Thoracic aorta (tissue), 2 donors: ENCODE results near the gene ST3GAL2. TPM values are rescaled to one million over a fixed set of nuclear protein-coding genes. Genes with fewer than 3 reads are reported as not detected.

Experiments used
- ATAC-seq: fragments of 150-250 bp; one replicate; pipeline ENCODE4 v1.8.0; 2017; ENCODE audit warnings: low read depth; ENCODE audit not compliant: insufficient number of reproducible peaks, low FRiP score
- DNase-seq: peaks from one replicate; pipeline ENCODE4 v3.0.0-alpha.2; 2020; ENCODE audit warnings: low spot score
- H3K27ac ChIP-seq, 2 donors: fragments of 200-600 bp; sonication (generic); 1 replicate in 1 of 2; 2 replicates in 1 of 2; pipeline ENCODE4 v1.5.1; 2016; ENCODE audit warnings: mild to moderate bottlenecking in 2 of 2, moderate library complexity in 2 of 2
- H3K27me3 ChIP-seq: fragments of 200-600 bp; sonication (generic); replicated peaks from 2 replicates; pipeline ENCODE4 v1.6.0; 2016; ENCODE audit warnings: mild to moderate bottlenecking; ENCODE audit not compliant: insufficient read depth
- H3K36me3 ChIP-seq: fragments of 200-600 bp; sonication (generic); one replicate; pipeline ENCODE4 v1.5.1; 2016
- H3K4me1 ChIP-seq, 2 donors: fragments of 200-600 bp; sonication (generic); 1 replicate in 1 of 2; 2 replicates in 1 of 2; pipeline versions ENCODE4 v1.5.1 to v1.6.0; 2016; ENCODE audit warnings: low read depth in 2 of 2, mild to moderate bottlenecking in 1 of 2; ENCODE audit not compliant: control insufficient read depth in 1 of 2
- H3K4me3 ChIP-seq: fragments of 200-600 bp; sonication (generic); 2 replicates; pipeline ENCODE4 v1.5.1; 2016; ENCODE audit warnings: mild to moderate bottlenecking
- H3K9me3 ChIP-seq: fragments of 200-600 bp; sonication (generic); 2 replicates; pipeline ENCODE4 v1.5.1; 2016
- CTCF ChIP-seq: fragments of 200-600 bp; sonication (generic); IDR thresholded peaks from one replicate; pipeline ENCODE4 v1.5.1; 2019; ENCODE audit warnings: antibody characterized with exemption
- total RNA-seq, 2 donors: library from RNA; depleted of rRNA; stranded (reverse); fragments of >200 nt; gene quantifications; one replicate each; pipeline versions ENCODE4 v1.1.0 to v1.2.3, GENCODE V29; 2016

The ST3GAL2 gene
- total RNA-seq, 2 donors from 2014 or later, result 21.0 to 28.4 TPM

GRCh38 chr16:70480127-70481105 is 41.5 kb upstream of the ST3GAL2 start:
- Histone ChIP-seq H3K9me3 (no peaks in the 10 kb centered on the region), H3K4me1 (peaks cover 0 to 18% of the 10 kb centered on the region in 2 donors), H3K36me3 (peaks cover 30% of the 10 kb centered on the region), H3K27me3 (no peaks in the 10 kb centered on the region), H3K27ac (no peak overlapping the region), H3K4me3 (no peak overlapping the region)
- ATAC-seq (no peak), DNase-seq (no peak)
- no peak for TF ChIP-seq CTCF

- peaks cover 29% of the 10 kb centered on the region for H3K36me3 ChIP-seq
- no peak for ATAC-seq
- peaks cover 0 to 18% of the 10 kb centered on the region in 2 donors for H3K4me1 ChIP-seq
- no peak overlapping the region for H3K4me3 ChIP-seq
- DNase-seq, result no peak
- no peak overlapping the region for H3K27ac ChIP-seq
- no peaks in the 10 kb centered on the region for H3K27me3 ChIP-seq
- TF ChIP-seq CTCF, result no peak
- H3K9me3 ChIP-seq, result no peaks in the 10 kb centered on the region
Measured at GRCh38 chr16:70478912-70479341, 40.0 kb upstream of the ST3GAL2 start.

DNA sequence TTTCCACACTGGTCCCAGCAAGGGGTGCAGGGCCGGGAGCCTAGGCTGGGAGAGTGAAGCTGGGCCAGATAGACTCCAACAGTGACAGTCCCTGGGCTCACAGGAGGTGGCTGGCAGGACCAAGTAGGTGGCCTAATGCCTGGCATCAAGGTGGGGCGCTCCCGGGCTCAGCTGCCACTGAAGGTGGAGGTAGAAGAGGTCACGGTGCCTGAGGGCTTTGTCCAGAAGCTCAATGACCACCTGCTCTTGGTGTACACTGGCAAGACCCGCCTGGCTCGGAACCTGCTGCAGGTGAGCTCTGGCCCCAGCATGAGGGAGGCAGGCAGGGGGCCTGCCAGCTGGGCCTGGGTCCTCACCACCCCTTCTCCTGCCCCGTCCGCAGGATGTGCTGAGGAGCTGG is 39.3 kb upstream of the ST3GAL2 start:
- ATAC-seq, result no peak
- H3K4me3 ChIP-seq, result no peak overlapping the region
- H3K27me3 ChIP-seq, result no peaks in the 10 kb centered on the region
- no peak for TF ChIP-seq CTCF
- peaks cover 0 to 18% of the 10 kb centered on the region in 2 donors for H3K4me1 ChIP-seq
- H3K27ac ChIP-seq, result no peak overlapping the region
- H3K36me3 ChIP-seq, result peaks cover 36% of the 10 kb centered on the region
- no peak for DNase-seq
- no peaks in the 10 kb centered on the region for H3K9me3 ChIP-seq

DNA sequence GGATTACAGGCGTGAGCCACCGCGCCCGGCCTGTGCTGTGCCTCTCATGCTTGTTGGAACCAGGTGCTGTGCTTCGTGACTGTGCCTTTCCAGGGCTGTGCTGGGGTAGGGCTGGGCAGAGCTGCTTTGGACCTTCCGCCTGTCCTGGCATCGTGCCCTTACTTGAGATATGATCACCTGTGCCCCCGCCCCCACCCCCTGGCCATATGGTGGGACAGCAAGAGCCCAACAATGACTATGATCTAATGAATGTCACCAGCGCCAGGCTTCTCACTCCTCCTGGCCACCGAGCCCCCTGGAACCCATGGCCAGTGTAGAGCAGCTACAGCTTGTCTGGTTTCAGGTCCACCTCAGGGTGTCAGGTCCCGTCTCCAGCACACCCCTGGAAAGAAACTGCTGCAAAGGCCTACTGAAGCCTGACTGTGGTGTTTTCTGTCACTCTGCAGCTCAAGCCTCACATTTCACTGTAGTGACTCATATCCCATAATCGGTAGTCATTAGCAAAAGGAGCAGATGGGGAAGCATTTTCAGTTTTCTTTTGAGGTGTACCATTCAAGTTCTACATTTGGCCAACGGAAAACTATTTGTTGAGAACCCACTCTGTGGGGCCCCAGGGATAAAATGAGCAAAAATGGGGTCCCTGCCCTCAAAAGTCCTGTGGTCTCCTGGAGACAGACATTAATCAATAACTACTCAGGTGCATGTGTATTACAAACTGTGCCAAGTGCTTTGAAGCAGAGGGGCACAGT is 37.5 kb upstream of the ST3GAL2 start:
- DNase-seq (no peak), ATAC-seq (no peak)
- Histone ChIP-seq H3K36me3 (peaks cover 48% of the 10 kb centered on the region), H3K4me1 (peaks cover 0 to 13% of the 10 kb centered on the region in 2 donors), H3K27ac (peak overlapping the region in 1 of 2 donors; percentile 56), H3K27me3 (no peaks in the 10 kb centered on the region), H3K9me3 (no peaks in the 10 kb centered on the region), H3K4me3 (no peak overlapping the region)
- no peak for TF ChIP-seq CTCF
